Left lung (tissue), 10 donors: ENCODE data around the gene ZFHX3. TPM values are rescaled to one million over a fixed set of nuclear protein-coding genes. Genes with fewer than 3 reads are reported as not detected.

ENCODE experiments used
- ATAC-seq: fragments of 200-7000 bp; cut with Tn5 transposase; one replicate; pipeline ENCODE4 v1.9.1; 2020; ENCODE audit warnings: moderate library complexity
- DNase-seq, 4 donors: peaks; one replicate each; pipeline ENCODE4 v3.0.0-alpha.2; 2013 to 2020
- H3K27ac ChIP-seq, 2 donors: fragments of 200-600 bp; sonication (generic) in 1 of 2; one replicate each; pipeline versions ENCODE4 v1.5.0 to v1.8.0; 2020 to 2021
- H3K27me3 ChIP-seq, 2 donors: fragments of 200-600 bp; sonication (generic) in 1 of 2; one replicate each; pipeline versions ENCODE4 v1.5.0 to v1.8.0; 2020 to 2021
- H3K36me3 ChIP-seq, 2 donors: fragments of 200-600 bp; sonication (generic) in 1 of 2; one replicate each; pipeline versions ENCODE4 v1.5.0 to v1.8.0; 2020 to 2021
- H3K4me1 ChIP-seq, 2 donors: fragments of 200-600 bp; one replicate each; pipeline ENCODE4 v1.8.0; 2021
- H3K4me3 ChIP-seq, 2 donors: fragments of 200-600 bp; sonication (generic) in 1 of 2; one replicate each; pipeline versions ENCODE4 v1.5.0 to v1.8.0; 2020 to 2021; ENCODE audit warnings: mild to moderate bottlenecking in 1 of 2
- H3K9me3 ChIP-seq, 2 donors: fragments of 200-600 bp; sonication (generic) in 1 of 2; one replicate each; pipeline versions ENCODE4 v1.5.0 to v1.8.0; 2020 to 2021
- intact Hi-C, 2 donors: fragments of 100-400 bp; cut with DNase I; formaldehyde crosslinking; loops; one replicate each; pipeline versions ENCODE4 v1.11.2 to v1.14.2; 2022
- polyA plus RNA-seq, 6 donors: library from polyadenylated mRNA; unstranded; fragments of 120-200 nt; gene quantifications; one replicate each; pipeline ENCODE4 v1.2.1, GENCODE V29; 2013; ENCODE audit not compliant: insufficient read length in 6 of 6
- total RNA-seq, 2 donors: library from RNA; stranded (reverse); fragmentation: NEBNext Ultra II Directional; extraction: Animal tissue kit (Norgen Biotek cat#: 25700); gene quantifications; one replicate each; pipeline ENCODE4 v1.2.1, GENCODE V29; 2021
- TF ChIP-seq, protein P1 (sequence below), 2 donors: fragments of 200-600 bp; sonication (generic) in 1 of 2; IDR thresholded peaks; one replicate each; pipeline versions ENCODE4 v1.5.0 to v1.8.0; 2021; ENCODE audit warnings: antibody characterized with exemption in 2 of 2
- donor health status: DM: no; HTN: yes; CAD: no.
- donor health status: DM: no; HTN: no; CAD: no.

The ZFHX3 gene
- total and polyA plus RNA-seq, 8 donors: 21.4 to 34.7 (median 32.2) TPM

- ATAC-seq (no peak), DNase-seq (no peak)
- Histone ChIP-seq H3K4me1 (no peaks in the 10 kb centered on the region), H3K36me3 (peaks cover 0 to 8% of the 10 kb centered on the region in 2 donors), H3K27me3 (no peaks in the 10 kb centered on the region), H3K9me3 (no peaks in the 10 kb centered on the region), H3K4me3 (no peak overlapping the region), H3K27ac (no peak overlapping the region)
- TF ChIP-seq, protein P1, sequence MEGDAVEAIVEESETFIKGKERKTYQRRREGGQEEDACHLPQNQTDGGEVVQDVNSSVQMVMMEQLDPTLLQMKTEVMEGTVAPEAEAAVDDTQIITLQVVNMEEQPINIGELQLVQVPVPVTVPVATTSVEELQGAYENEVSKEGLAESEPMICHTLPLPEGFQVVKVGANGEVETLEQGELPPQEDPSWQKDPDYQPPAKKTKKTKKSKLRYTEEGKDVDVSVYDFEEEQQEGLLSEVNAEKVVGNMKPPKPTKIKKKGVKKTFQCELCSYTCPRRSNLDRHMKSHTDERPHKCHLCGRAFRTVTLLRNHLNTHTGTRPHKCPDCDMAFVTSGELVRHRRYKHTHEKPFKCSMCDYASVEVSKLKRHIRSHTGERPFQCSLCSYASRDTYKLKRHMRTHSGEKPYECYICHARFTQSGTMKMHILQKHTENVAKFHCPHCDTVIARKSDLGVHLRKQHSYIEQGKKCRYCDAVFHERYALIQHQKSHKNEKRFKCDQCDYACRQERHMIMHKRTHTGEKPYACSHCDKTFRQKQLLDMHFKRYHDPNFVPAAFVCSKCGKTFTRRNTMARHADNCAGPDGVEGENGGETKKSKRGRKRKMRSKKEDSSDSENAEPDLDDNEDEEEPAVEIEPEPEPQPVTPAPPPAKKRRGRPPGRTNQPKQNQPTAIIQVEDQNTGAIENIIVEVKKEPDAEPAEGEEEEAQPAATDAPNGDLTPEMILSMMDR (IDR thresholded peaks at IDR 0.05): no peak
- intact Hi-C loops: no loop called here
Measured at GRCh38 chr16:72811876-72812275, 236.1 kb downstream of the ZFHX3 start.

GRCh38 chr16:72811188-72811720, 236.7 kb downstream of the ZFHX3 start:
- ATAC-seq (no peak), DNase-seq (no peak)
- H3K4me3 ChIP-seq: no peak overlapping the region
- TF ChIP-seq, protein P1 (IDR thresholded peaks at IDR 0.05): no peak
- H3K9me3 ChIP-seq: no peaks in the 10 kb centered on the region
- H3K27me3 ChIP-seq: no peaks in the 10 kb centered on the region
- intact Hi-C loops: no loop called here
- H3K36me3 ChIP-seq: peaks cover 0 to 8% of the 10 kb centered on the region in 2 donors
- H3K27ac ChIP-seq: no peak overlapping the region
- no peaks in the 10 kb centered on the region for H3K4me1 ChIP-seq

DNA sequence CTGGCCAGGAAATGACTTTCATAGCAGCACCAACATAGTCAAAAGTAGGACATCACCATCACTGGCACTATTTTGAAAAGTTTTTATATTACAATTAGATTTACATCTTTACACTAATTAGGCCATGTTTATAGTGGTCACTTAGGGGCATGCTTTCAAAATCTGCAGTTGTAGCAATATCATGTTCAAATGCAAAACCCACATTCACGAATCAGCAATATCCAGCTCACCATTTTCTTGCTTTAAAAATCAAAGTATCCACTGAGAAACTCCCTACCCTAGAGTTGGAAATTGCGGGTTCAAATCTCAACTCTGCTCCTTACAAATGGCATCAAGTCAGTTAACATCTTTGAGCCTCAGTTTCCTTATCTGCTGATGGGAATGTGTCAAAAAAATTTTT, 237.4 kb downstream of the ZFHX3 start:
- TF ChIP-seq, protein P1 (IDR thresholded peaks at IDR 0.05): no peak
- Histone ChIP-seq H3K4me3 (no peak overlapping the region), H3K9me3 (no peaks in the 10 kb centered on the region), H3K27me3 (no peaks in the 10 kb centered on the region), H3K4me1 (no peaks in the 10 kb centered on the region), H3K27ac (no peak overlapping the region), H3K36me3 (peaks cover 0 to 10% of the 10 kb centered on the region in 2 donors)
- ATAC-seq (no peak), DNase-seq (no peak)
- intact Hi-C loops: no loop called here

DNA sequence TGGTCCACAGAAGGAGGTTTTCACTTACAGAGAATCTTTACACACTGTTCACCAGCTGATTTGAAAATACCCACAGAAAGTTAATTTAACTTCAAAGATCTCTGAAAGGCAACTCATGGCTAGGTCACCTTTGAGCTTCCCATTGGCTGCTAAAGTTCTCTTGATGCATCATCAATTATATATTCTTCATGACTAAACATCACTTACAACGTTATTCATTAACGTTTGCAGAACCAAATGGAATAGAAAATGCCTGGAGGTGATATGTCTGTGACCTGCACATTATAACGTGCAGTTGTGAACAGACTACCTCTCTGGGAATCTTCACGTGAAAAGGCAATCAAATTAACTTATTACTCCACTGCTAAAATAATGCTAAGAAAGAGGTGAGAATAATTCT, 238.5 kb downstream of the ZFHX3 start:
- Histone ChIP-seq H3K9me3 (no peaks in the 10 kb centered on the region), H3K27ac (no peak overlapping the region), H3K36me3 (peaks cover 0 to 13% of the 10 kb centered on the region in 2 donors), H3K4me1 (no peaks in the 10 kb centered on the region), H3K27me3 (no peaks in the 10 kb centered on the region), H3K4me3 (no peak overlapping the region)
- ATAC-seq: no peak
- intact Hi-C loops: no loop called here
- TF ChIP-seq, protein P1 (IDR thresholded peaks at IDR 0.05): no peak
- no peak for DNase-seq

- no peak overlapping the region for H3K4me3 ChIP-seq
- TF ChIP-seq, protein P1 (IDR thresholded peaks at IDR 0.05): no peak
- no peaks in the 10 kb centered on the region for H3K9me3 ChIP-seq
- ATAC-seq (no peak), DNase-seq (no peak)
- no peak overlapping the region for H3K27ac ChIP-seq
- H3K36me3 ChIP-seq: peaks cover 0 to 13% of the 10 kb centered on the region in 2 donors
- no peaks in the 10 kb centered on the region for H3K4me1 ChIP-seq
- intact Hi-C loops: no loop called here
- no peaks in the 10 kb centered on the region for H3K27me3 ChIP-seq
Measured at GRCh38 chr16:72808754-72809153, 239.2 kb downstream of the ZFHX3 start.
